SK-N-SH treated with all-trans-retinoic acid at 6 μM for 48 hours (cell line): Measurements from ENCODE around the gene UBR3.
"Not testable (repeated sequence)": the region's sequence is repeated elsewhere in the genome, so short reads cannot be mapped to it uniquely, and the experiment has no call there.

Experiments used
- ARNTL ChIP-seq: fragments of 450-650 bp; formaldehyde crosslinking; IDR thresholded peaks from 2 replicates; pipeline ENCODE4 v1.5.0; 2020; ENCODE audit warnings: low read depth, mild to moderate bottlenecking, moderate library complexity, borderline replicate concordance
- BACH2 ChIP-seq: fragments of 250-450 bp; sonication (Bioruptor Pico); IDR thresholded peaks from 2 replicates; pipeline ENCODE4 v1.9.0; 2021; ENCODE audit warnings: mild to moderate bottlenecking, borderline replicate concordance
- CREB5 ChIP-seq: fragments of 250-450 bp; sonication (Bioruptor Pico); IDR thresholded peaks from 2 replicates; pipeline ENCODE4 v1.5.1; 2020; ENCODE audit warnings: low read depth, mild to moderate bottlenecking, moderate library complexity
- GLIS3 ChIP-seq: fragments of 250-450 bp; sonication (Bioruptor Pico); IDR thresholded peaks from 2 replicates; pipeline ENCODE4 v1.5.0; 2020; ENCODE audit warnings: mild to moderate bottlenecking, moderate library complexity
- PATZ1 ChIP-seq: fragments of 250-450 bp; sonication (Bioruptor Pico); IDR thresholded peaks from 2 replicates; pipeline ENCODE4 v1.8.0; 2020; ENCODE audit warnings: mild to moderate bottlenecking, moderate library complexity, borderline replicate concordance
- SNAI2 ChIP-seq: fragments of 250-450 bp; sonication (Bioruptor Pico); IDR thresholded peaks from 2 replicates; pipeline ENCODE4 v1.5.0; 2020; ENCODE audit warnings: mild to moderate bottlenecking, moderate library complexity
- TOX ChIP-seq: fragments of 250-450 bp; sonication (Bioruptor Pico); IDR thresholded peaks from 2 replicates; pipeline ENCODE4 v1.8.0; 2021; ENCODE audit warnings: mild to moderate bottlenecking, moderate library complexity, borderline replicate concordance
- ZNF70 ChIP-seq: fragments of 450-650 bp; formaldehyde crosslinking; IDR thresholded peaks from 2 replicates; pipeline ENCODE4 v1.5.0; 2020; ENCODE audit warnings: mild to moderate bottlenecking, moderate library complexity

- not testable (repeated sequence) for TF ChIP-seq ZNF70 (CRISPR knock-in tag); BACH2 (CRISPR knock-in tag); GLIS3 (CRISPR knock-in tag); SNAI2 (CRISPR knock-in tag); PATZ1; CREB5; ARNTL (CRISPR knock-in tag); TOX
Observed at GRCh38 chr2:169816961-169817360, 10.3 kb upstream of the UBR3 start.
